H1 (cell line): ENCODE measurements around the gene ADCK1. TPM values are rescaled to one million over a fixed set of nuclear protein-coding genes. Genes with fewer than 3 reads are reported as not detected.

Experiments used
- CTCF ChIA-PET: fragments of 300-600 bp; sonication (Branson Sonifier 250); formaldehyde crosslinking; loops from one replicate; lab custom pipeline; 2021; ENCODE audit not compliant: partially characterized antibody; lab: Charles Lee
- POLR2A ChIA-PET: fragments of 300-600 bp; sonication (Branson Sonifier 250); formaldehyde crosslinking; loops from one replicate; lab custom pipeline; 2021; ENCODE audit warnings: inconsistent platforms; ENCODE audit not compliant: partially characterized antibody; lab: Charles Lee
- DNase-seq, 2 experiments: peaks; one replicate each; pipeline versions ENCODE4 v3.0.0 to v3.0.0-alpha.2; 2010 to 2022; ENCODE audit warnings: low spot score in 2 of 2, low read depth in 1 of 2, mixed read lengths in 1 of 2
- FAIRE-seq: peaks from 2 replicates; lab custom pipeline; 2011; peaks lifted over from hg19 to GRCh38; lab: Jason Lieb, UNC
- H2AFZ ChIP-seq: 2 replicates; pipeline ENCODE4 v1.8.1; 2012; ENCODE audit warnings: low read length, inconsistent platforms
- H2AK5ac ChIP-seq: 2 replicates; pipeline ENCODE4 v1.6.1; 2013; ENCODE audit warnings: low read depth, low read length
- H2BK120ac ChIP-seq: replicated peaks from 2 replicates; pipeline ENCODE3; 2013; ENCODE audit warnings: low read depth, low read length, inconsistent platforms
- H2BK12ac ChIP-seq: 2 replicates; pipeline ENCODE4 v1.6.1; 2013; ENCODE audit warnings: low read depth, low read length
- H2BK15ac ChIP-seq: 2 replicates; pipeline ENCODE4 v1.6.1; 2013; ENCODE audit warnings: low read length
- H2BK20ac ChIP-seq: 2 replicates; pipeline ENCODE4 v1.6.1; 2013; ENCODE audit warnings: low read length
- H2BK5ac ChIP-seq: 2 replicates; pipeline ENCODE4 v1.6.1; 2013; ENCODE audit warnings: low read depth, low read length
- H3K14ac ChIP-seq: 2 replicates; pipeline ENCODE4 v1.6.1; 2013; ENCODE audit warnings: inconsistent platforms; ENCODE audit not compliant: insufficient read length
- H3K18ac ChIP-seq: 2 replicates; pipeline ENCODE4 v1.6.1; 2013; ENCODE audit warnings: low read length; ENCODE audit errors: extremely low read depth
- H3K23ac ChIP-seq: 2 replicates; pipeline ENCODE4 v1.6.1; 2013; ENCODE audit warnings: inconsistent platforms; ENCODE audit not compliant: insufficient read length
- H3K23me2 ChIP-seq: 2 replicates; pipeline ENCODE4 v1.6.1; 2013; ENCODE audit warnings: low read depth, low read length
- H3K27ac ChIP-seq: 2 replicates; pipeline ENCODE4 v1.6.1; 2011; ENCODE audit warnings: low read depth, low read length, inconsistent platforms
- H3K27me3 ChIP-seq, 4 experiments: replicated peaks in 1 of 4; 1 replicate in 1 of 4; 2 replicates in 3 of 4; pipeline versions ENCODE4 v1.6.1 to v1.8.1; 2011 to 2013; ENCODE audit warnings: low read length in 3 of 4, mild to moderate bottlenecking in 3 of 4, inconsistent platforms in 2 of 4, mixed read lengths in 2 of 4, moderate library complexity in 1 of 4; ENCODE audit not compliant: control insufficient read depth in 3 of 4, insufficient read depth in 3 of 4; ENCODE audit errors: extremely low read depth in 1 of 4
- H3K36me3 ChIP-seq, 4 experiments: 2 replicates each; pipeline versions ENCODE4 v1.6.1 to v1.8.1; 2011 to 2013; ENCODE audit warnings: mild to moderate bottlenecking in 4 of 4, low read length in 3 of 4, moderate library complexity in 2 of 4, control low read depth in 1 of 4, inconsistent platforms in 1 of 4; ENCODE audit not compliant: insufficient read depth in 4 of 4, control insufficient read depth in 2 of 4
- H3K4ac ChIP-seq: replicated peaks from 2 replicates; pipeline ENCODE3; 2013; ENCODE audit warnings: low read length, low read depth, mixed read lengths, inconsistent platforms; ENCODE audit not compliant: insufficient read length
- H3K4me1 ChIP-seq, 4 experiments: replicated peaks in 1 of 4; 1 replicate in 1 of 4; 2 replicates in 3 of 4; pipeline versions ENCODE4 v1.6.1 to v1.8.1; 2011 to 2013; ENCODE audit warnings: low read length in 3 of 4, inconsistent platforms in 2 of 4, mixed read lengths in 1 of 4; ENCODE audit not compliant: insufficient read depth in 4 of 4, control insufficient read depth in 3 of 4
- H3K4me2 ChIP-seq, 2 experiments: 2 replicates each; pipeline versions ENCODE4 v1.6.1 to v1.8.1; 2011 to 2013; ENCODE audit warnings: low read depth in 2 of 2, low read length in 2 of 2, control low read depth in 1 of 2, inconsistent platforms in 1 of 2, mild to moderate bottlenecking in 1 of 2; ENCODE audit not compliant: insufficient read depth in 1 of 2
- H3K4me3 ChIP-seq, 4 experiments: fragments of 200-600, 300-600 bp in 1 of 4; sonication (generic), shearing (Covaris generic), sonication (Bioruptor Twin) in 1 of 4; 2 replicates each; pipeline versions ENCODE4 v1.5.1 to v1.8.1; 2011 to 2016; ENCODE audit warnings: low read length in 4 of 4, low read depth in 3 of 4, control low read depth in 2 of 4, inconsistent platforms in 2 of 4, mild to moderate bottlenecking in 2 of 4, mixed read lengths in 1 of 4, moderate library complexity in 1 of 4; ENCODE audit not compliant: insufficient read depth in 2 of 4; ENCODE audit errors: extremely low read depth in 1 of 4
- H3K56ac ChIP-seq: replicated peaks from 2 replicates; pipeline ENCODE3; 2013; ENCODE audit warnings: low read depth, mild to moderate bottlenecking, mixed read lengths, low read length, inconsistent platforms; ENCODE audit not compliant: insufficient read length
- H3K79me1 ChIP-seq: 2 replicates; pipeline ENCODE4 v1.6.1; 2013; ENCODE audit warnings: low read depth, low read length, control low read depth
- H3K79me2 ChIP-seq, 2 experiments: 2 replicates each; pipeline versions ENCODE4 v1.6.1 to v1.8.1; 2012 to 2013; ENCODE audit warnings: low read length in 2 of 2, mild to moderate bottlenecking in 2 of 2, inconsistent platforms in 1 of 2; ENCODE audit not compliant: insufficient read depth in 2 of 2, control insufficient read depth in 1 of 2
- H3K9ac ChIP-seq, 4 experiments: replicated peaks in 1 of 4; 1 replicate in 1 of 4; 2 replicates in 3 of 4; pipeline versions ENCODE4 v1.6.1 to v1.8.1; 2011 to 2013; ENCODE audit warnings: low read depth in 3 of 4, low read length in 3 of 4, control low read depth in 2 of 4, mild to moderate bottlenecking in 2 of 4, moderate library complexity in 2 of 4, inconsistent platforms in 1 of 4; ENCODE audit errors: extremely low read depth in 1 of 4
- H3K9me3 ChIP-seq, 2 experiments: 2 replicates each; pipeline versions ENCODE4 v1.6.1 to v1.8.1; 2012 to 2013; ENCODE audit warnings: mild to moderate bottlenecking in 2 of 2, moderate library complexity in 2 of 2, control low read depth in 1 of 2, inconsistent platforms in 1 of 2, low read depth in 1 of 2, low read length in 1 of 2, mixed read lengths in 1 of 2; ENCODE audit not compliant: insufficient read depth in 2 of 2
- H4K20me1 ChIP-seq, 2 experiments: replicated peaks in 1 of 2; 2 replicates each; pipeline versions ENCODE3 to v1.8.1; 2011 to 2013; ENCODE audit warnings: inconsistent platforms in 2 of 2, low read length in 2 of 2, mild to moderate bottlenecking in 1 of 2; ENCODE audit not compliant: insufficient read depth in 2 of 2, control insufficient read depth in 1 of 2
- H4K5ac ChIP-seq: 2 replicates; pipeline ENCODE4 v1.6.1; 2013; ENCODE audit warnings: low read length, low read depth, mixed read lengths, inconsistent platforms; ENCODE audit not compliant: insufficient read length
- H4K8ac ChIP-seq: 2 replicates; pipeline ENCODE4 v1.8.0; 2013; ENCODE audit warnings: mild to moderate bottlenecking, moderate library complexity, low read length, inconsistent platforms; ENCODE audit not compliant: insufficient read depth; ENCODE audit errors: extremely low read depth
- H4K91ac ChIP-seq: replicated peaks from 2 replicates; pipeline ENCODE3; 2013; ENCODE audit warnings: low read length, mixed read lengths, inconsistent platforms; ENCODE audit not compliant: insufficient read length
- ASH2L ChIP-seq: fragments of 200-600, 300-600 bp; sonication (generic); IDR thresholded peaks from one replicate; pipeline ENCODE4 v1.7.1; 2017; ENCODE audit warnings: low read length
- ATF3 ChIP-seq: IDR thresholded peaks from 2 replicates; pipeline ENCODE4 v1.6.1; 2011; ENCODE audit warnings: low read depth, mild to moderate bottlenecking, low read length; ENCODE audit not compliant: insufficient read depth
- CBX5 ChIP-seq: fragments of 300-800, 300-1000 bp; sonication (generic); IDR thresholded peaks from 2 replicates; pipeline ENCODE4 v1.7.1; 2016; ENCODE audit warnings: antibody characterized with exemption, low read length, low read depth
- CHD2 ChIP-seq: IDR thresholded peaks from 2 replicates; pipeline ENCODE4 v1.6.1; 2012; ENCODE audit warnings: low read length, improper control_type of control experiment
- GABPA ChIP-seq: IDR thresholded peaks from 2 replicates; pipeline ENCODE4 v1.6.1; 2011; ENCODE audit warnings: mild to moderate bottlenecking, low read length, moderate library complexity, borderline replicate concordance; ENCODE audit not compliant: insufficient read depth
- POLR2A ChIP-seq, 2 experiments: IDR thresholded peaks; 1 replicate in 1 of 2; 2 replicates in 1 of 2; pipeline ENCODE4 v1.6.1; 2011; ENCODE audit warnings: low read depth in 2 of 2, low read length in 2 of 2, mild to moderate bottlenecking in 2 of 2; ENCODE audit errors: control extremely low read depth in 1 of 2
- POU5F1 ChIP-seq: IDR thresholded peaks from 2 replicates; pipeline ENCODE4 v1.6.1; 2011; ENCODE audit warnings: low read depth, mild to moderate bottlenecking, low read length, moderate library complexity
- RBBP5 ChIP-seq: IDR thresholded peaks from 2 replicates; pipeline ENCODE4 v1.7.1; 2012; ENCODE audit warnings: low read depth, mild to moderate bottlenecking, inconsistent platforms, low read length, moderate library complexity, borderline replicate concordance
- SIN3A ChIP-seq, 2 experiments: IDR thresholded peaks in 1 of 2; conservative IDR thresholded peaks in 1 of 2; 2 replicates each; pipeline ENCODE4 v1.6.1; 2011 to 2012; ENCODE audit warnings: low read length in 2 of 2, improper control_type of control experiment in 1 of 2, low read depth in 1 of 2, mild to moderate bottlenecking in 1 of 2
- ZNF274 ChIP-seq: IDR thresholded peaks from 2 replicates; pipeline ENCODE4 v1.7.0; 2012; ENCODE audit warnings: low read length, borderline replicate concordance; ENCODE audit errors: extremely low read depth
- WGBS, 2 experiments: shearing (Covaris generic) in 1 of 2; methylation state at CpG; one replicate each; pipeline versions ENCODE4 v1.1.6 to v1.1.7; 2013 to 2015; ENCODE audit warnings: low lambda C conversion rate in 2 of 2, mixed read lengths in 2 of 2, inconsistent platforms in 1 of 2, low coverage in 1 of 2, missing lambda C conversion rate in 1 of 2; ENCODE audit not compliant: insufficient replicate concordance in 2 of 2, insufficient coverage in 1 of 2, insufficient read length in 1 of 2; ENCODE audit errors: extremely low coverage in 1 of 2, missing lambda C conversion rate in 1 of 2; 5-methylcytosine and 5-hydroxymethylcytosine counted together
- polyA plus RNA-seq, 7 experiments: library from polyadenylated mRNA; depleted of rRNA in 3 of 7; stranded (reverse) in 5 of 7; unstranded in 2 of 7; fragments of >200 nt in 5 of 7; fragments of 200-250 nt in 2 of 7; gene quantifications; 1 replicate in 5 of 7; 2 replicates in 1 of 7; 4 replicates in 1 of 7; pipeline versions ENCODE4 v1.2.1 to v1.2.3, GENCODE V29; 2011 to 2013; ENCODE audit warnings: missing spikeins in 2 of 7, mixed read lengths in 2 of 7
- total RNA-seq: library from RNA; stranded (reverse); fragmentation: NEBNext Ultra II Directional; extraction: Animal tissue kit (Norgen Biotek cat#: 25700); gene quantifications from 2 replicates; pipeline ENCODE4 v1.2.1, GENCODE V29; 2021

Gene ADCK1
- total and polyA plus RNA-seq, 2 of the 8 experiments (the other 6 are each of a cell fraction or from before 2014, with no cell fraction given), result 11.0 to 16.8 TPM

DNA sequence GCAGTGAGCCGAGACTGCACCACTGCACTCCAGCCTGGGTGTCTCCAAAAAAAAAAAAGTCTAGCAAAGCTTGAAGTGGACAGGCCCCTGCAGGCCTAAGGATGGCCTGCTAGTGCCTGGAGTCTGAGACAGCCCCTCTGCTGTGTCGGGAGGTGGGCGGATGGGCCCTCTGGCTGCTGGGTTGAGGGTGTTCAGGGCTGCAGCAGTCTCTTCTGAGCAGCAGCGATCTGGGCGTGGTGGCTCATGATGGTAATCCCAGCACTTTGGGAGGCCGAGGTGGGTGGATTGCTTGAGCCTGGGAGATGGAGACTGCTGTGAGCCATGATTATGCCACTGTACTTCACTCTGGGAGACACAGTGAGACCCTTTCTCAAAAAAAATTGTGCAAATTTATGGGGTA lies 57.0 kb downstream of the ADCK1 start:
- no peaks in the 10 kb centered on the region for H3K4me1 ChIP-seq
- H3K4me2 ChIP-seq, result no peak overlapping the region
- TF ChIP-seq POU5F1 (no peak), GABPA (no peak), ATF3 (no peak), CBX5 (no peak), CHD2 (no peak), ASH2L (no peak), SIN3A (conservative IDR thresholded peaks at IDR 0.05 in 1 of 2, IDR thresholded peaks at IDR 0.05 in 1 of 2; ENCODE audit: low read depth in 1 of 2, low read length in 2 of 2) (no peak), ZNF274 (no peak), POLR2A (IDR thresholded peaks at IDR 0.05; ENCODE audit: control extremely low read depth in 1 of 2, low read depth in 2 of 2, low read length in 2 of 2) (no peak), RBBP5 (no peak)
- no peaks in the 10 kb centered on the region for H3K9me3 ChIP-seq
- no peak overlapping the region for H2AK5ac ChIP-seq
- H2BK15ac ChIP-seq, result no peak overlapping the region
- no peak overlapping the region for H3K27ac ChIP-seq
- no peak overlapping the region for H2BK120ac ChIP-seq
- H3K79me2 ChIP-seq, result no peaks in the 10 kb centered on the region
- DNase-seq (no peak), FAIRE-seq (no peak)
- no peaks in the 10 kb centered on the region for H3K23me2 ChIP-seq
- H3K36me3 ChIP-seq, result no peaks in the 10 kb centered on the region; a peak in 1 of 8 replicates
- H3K18ac ChIP-seq, result no peak overlapping the region
- H3K4me3 ChIP-seq, result no peak overlapping the region
- H2AFZ ChIP-seq, result no peak overlapping the region
- H4K20me1 ChIP-seq, result no peaks in the 10 kb centered on the region
- H3K23ac ChIP-seq, result no peak overlapping the region
- H3K9ac ChIP-seq, result no peak overlapping the region
- ChIA-PET CTCF (interaction anchor here (1.0 to 2.0 kb wide), 2 partner anchors 122 to 129 kb away, joined by 3 to 8 read pairs; no protein-coding TSS in a partner anchor), POLR2A (no interaction called here)
- H3K14ac ChIP-seq, result no peak overlapping the region
- no peak overlapping the region for H4K8ac ChIP-seq
- no peak overlapping the region for H4K5ac ChIP-seq
- no peak overlapping the region for H2BK20ac ChIP-seq
- no peak overlapping the region for H4K91ac ChIP-seq
- no peaks in the 10 kb centered on the region for H3K79me1 ChIP-seq
- H3K4ac ChIP-seq, result no peak overlapping the region
- H3K56ac ChIP-seq, result no peak overlapping the region
- H3K27me3 ChIP-seq, result no peaks in the 10 kb centered on the region
- 80% methylated on average over 6 of the region's 6 CpGs; no CpG with 5 or more reads in 1 of the 2 experiments for WGBS, 2 experiments
- no peak overlapping the region for H2BK5ac ChIP-seq
- no peak overlapping the region for H2BK12ac ChIP-seq
